Ramos (cell line): ENCODE results near the gene PTPRK.

Experiments
- in situ Hi-C: fragments of 300-500 bp; cut with MboI; formaldehyde crosslinking; loops from one replicate; pipeline ENCODE4 v1.14.3; 2022; ENCODE audit warnings: low sequenced_read_pairs; ENCODE audit not compliant: unreplicated experiment

Gene PTPRK

DNA sequence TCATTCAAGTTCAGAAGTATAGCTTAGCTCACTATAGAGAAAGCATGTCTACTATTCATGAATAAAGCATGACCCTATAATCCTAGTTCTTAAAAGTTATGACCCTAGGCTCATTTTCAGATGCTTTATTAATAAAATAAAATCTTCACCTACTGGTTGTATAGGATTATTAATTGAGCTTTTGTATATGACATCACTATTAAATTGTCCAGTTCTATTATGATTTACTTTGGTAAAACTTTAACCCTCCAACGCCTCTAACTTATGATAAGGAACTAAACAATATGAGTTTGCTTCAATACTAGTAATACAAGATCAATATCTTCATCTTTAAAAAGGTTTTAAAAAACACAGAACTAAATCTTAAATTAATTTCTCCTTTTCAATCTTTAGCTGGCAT is 356.1 kb downstream of the PTPRK start:
- in situ Hi-C loops: no loop called here

GRCh38 chr6:128162423-128162822 is 358.0 kb downstream of the PTPRK start:
- in situ Hi-C loops: no loop called here

DNA sequence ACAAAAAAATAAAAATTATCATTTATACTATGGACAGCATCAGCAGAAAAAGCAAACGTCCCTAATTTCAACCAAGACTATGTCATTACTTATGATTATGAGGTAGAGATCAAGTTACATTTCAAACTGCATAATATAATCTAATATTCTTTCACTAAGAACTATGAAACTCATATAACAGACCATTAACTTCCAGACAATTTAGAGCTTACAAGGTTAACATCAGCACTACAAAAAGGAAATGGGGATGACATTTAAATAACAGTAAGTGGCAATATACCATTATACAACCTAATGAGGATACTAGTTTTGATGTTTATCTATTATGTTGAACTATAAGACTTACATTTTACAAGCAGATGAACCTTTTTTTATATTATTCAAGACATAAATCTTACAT is 358.6 kb downstream of the PTPRK start:
- in situ Hi-C loops: no loop called here

GRCh38 chr6:128161263-128161662 is 359.1 kb downstream of the PTPRK start:
- in situ Hi-C loops: no loop called here

- in situ Hi-C loops: no loop called here
Measured at GRCh38 chr6:128158496-128158895, 361.9 kb downstream of the PTPRK start.

GRCh38 chr6:128156321-128157111 is 363.9 kb downstream of the PTPRK start:
- in situ Hi-C loops: no loop called here

DNA sequence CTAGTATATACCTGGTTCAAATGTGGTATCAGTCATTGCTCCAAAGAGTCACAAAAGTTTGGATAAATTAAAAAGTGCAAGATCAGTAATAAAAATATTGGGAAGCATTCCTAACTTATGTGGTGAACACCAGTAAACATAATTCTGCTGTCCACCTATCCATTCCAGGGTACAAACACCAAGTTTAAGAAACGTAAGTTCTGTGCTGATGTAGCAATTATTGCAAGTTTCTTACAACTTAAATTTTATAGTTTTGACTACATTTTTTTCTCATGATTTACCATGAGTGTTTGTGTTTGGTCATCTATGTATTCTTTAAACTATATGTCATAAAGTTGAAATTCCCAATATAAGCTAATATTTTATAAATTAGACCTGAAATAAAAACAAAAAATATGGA is 364.6 kb downstream of the PTPRK start:
- in situ Hi-C loops: no loop called here

- in situ Hi-C loops: no loop called here
Measured at GRCh38 chr6:128152551-128152950, 367.8 kb downstream of the PTPRK start.

- in situ Hi-C loops: no loop called here
Measured at GRCh38 chr6:128150376-128150775, 370.0 kb downstream of the PTPRK start.

DNA sequence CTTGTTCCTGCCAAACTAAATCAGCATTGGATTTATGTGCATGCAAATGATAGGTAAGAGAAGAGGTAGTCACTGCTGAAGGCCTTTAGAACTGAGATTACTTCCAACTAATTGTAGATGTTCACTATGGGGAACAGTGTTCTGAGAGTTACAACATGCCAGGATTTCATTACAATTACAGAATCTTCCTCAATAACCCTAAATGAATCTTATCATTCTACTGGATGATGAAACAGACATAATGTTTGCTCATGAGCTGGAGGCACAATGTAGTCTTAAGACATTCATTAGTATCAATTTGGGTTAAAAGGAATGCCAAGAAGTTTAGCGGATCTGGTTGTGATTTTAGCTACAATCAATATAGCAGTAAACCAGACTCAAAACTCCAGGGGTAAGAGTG is 370.6 kb downstream of the PTPRK start:
- in situ Hi-C loops: no loop called here

GRCh38 chr6:128144320-128144719 is 376.1 kb downstream of the PTPRK start:
- in situ Hi-C loops: no loop called here

- in situ Hi-C loops: no loop called here
Measured at GRCh38 chr6:128141932-128142331, 378.5 kb downstream of the PTPRK start.

DNA sequence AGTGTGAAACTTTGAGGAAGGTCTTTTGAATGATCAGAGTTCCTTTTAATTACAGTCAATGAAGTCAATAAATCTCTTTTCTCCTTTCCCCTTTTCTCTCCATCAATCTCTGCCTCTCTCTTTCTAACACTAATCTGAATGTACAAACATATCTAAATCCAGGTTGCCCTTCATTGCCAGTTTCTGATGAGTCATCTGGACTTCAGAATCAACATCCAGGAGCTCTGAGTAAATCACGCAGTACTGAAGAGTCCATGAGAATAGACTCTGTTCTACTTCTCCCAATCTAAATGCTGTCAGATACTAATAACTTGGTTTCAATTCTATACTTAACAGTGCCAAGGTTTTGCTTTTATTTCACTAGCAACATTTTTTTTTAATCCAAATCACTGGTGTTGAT is 380.9 kb downstream of the PTPRK start:
- in situ Hi-C loops: no loop called here

DNA sequence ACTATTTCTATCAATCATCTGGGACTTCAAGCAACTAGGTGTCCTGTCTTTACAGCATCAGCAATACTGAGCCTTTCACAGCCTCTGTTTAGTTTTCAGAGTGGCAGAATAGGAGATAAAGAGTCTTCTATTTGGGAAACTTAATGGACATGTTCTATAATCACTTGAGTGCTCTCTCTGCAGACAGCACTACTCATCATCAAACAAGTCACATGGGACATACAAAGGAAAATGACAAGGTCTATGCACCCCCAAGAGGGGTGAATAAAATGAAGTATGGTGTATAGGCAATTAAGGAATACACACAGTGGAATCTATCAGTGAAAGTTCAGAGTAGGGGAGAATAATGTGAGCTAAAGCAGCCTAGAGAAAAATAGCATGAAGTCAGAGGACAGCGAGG is 381.7 kb downstream of the PTPRK start:
- in situ Hi-C loops: no loop called here

GRCh38 chr6:128135325-128135724 is 385.1 kb downstream of the PTPRK start:
- in situ Hi-C loops: no loop called here

DNA sequence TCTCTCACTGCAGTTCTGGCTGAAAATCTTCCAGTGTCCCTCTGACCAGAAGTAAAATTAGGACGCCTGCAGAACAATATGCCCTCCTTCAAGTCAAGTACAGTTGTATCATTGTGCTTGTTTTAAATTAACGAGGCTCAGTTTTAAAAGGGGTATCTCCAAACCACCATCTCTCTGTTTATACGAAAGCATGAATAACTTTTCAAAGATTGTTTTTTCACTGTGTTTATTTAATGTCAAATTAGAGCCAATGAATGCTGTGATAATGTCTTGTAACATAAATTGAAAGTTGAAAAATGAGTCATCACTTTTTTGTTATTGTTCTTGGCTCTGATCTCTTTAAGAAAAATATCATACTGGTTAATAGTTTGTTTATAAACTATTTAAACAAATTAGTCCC is 388.8 kb downstream of the PTPRK start:
- in situ Hi-C loops: no loop called here

- in situ Hi-C loops: no loop called here
Measured at GRCh38 chr6:128131036-128131435, 389.4 kb downstream of the PTPRK start.

- in situ Hi-C loops: no loop called here
Measured at GRCh38 chr6:128129679-128130078, 390.7 kb downstream of the PTPRK start.

GRCh38 chr6:128127650-128128049 is 392.7 kb downstream of the PTPRK start:
- in situ Hi-C loops: no loop called here

DNA sequence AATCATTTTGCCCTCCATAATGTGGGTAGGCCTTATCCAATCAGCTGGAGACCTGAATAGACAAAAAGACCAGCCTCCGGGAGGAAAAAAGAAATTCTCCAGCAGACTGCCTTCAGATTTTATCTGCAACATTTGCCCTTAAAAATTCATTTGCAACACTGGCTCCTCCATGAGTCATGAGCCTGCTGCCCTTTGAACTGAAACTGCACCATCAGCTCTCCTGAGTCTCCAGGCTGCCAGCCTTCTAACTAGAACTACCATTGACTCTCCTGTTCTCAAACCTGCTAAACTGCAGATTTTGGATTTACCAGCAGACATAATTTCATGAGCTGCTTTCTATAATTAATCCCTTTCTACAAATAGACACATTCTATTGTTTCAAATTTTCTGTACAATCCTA is 395.7 kb downstream of the PTPRK start:
- in situ Hi-C loops: no loop called here

DNA sequence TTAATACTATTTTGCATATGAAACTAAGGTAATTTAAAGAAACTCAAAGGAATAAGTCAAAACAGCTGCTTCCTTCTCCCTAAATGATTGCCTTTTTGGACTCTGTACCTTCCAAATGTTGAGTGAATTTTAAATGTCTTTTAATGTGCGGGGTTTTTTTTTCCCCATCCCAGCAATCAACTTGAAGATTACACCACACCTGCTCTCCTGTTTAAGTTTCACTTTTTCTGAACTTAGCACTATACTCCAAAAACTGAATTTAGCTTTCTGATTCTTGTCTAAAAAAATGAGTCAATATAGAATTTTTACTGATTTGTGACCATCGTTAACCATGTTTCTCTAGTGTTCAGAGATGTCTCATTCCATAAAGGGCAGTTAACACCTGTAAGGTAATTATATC is 398.8 kb downstream of the PTPRK start:
- in situ Hi-C loops: no loop called here

DNA sequence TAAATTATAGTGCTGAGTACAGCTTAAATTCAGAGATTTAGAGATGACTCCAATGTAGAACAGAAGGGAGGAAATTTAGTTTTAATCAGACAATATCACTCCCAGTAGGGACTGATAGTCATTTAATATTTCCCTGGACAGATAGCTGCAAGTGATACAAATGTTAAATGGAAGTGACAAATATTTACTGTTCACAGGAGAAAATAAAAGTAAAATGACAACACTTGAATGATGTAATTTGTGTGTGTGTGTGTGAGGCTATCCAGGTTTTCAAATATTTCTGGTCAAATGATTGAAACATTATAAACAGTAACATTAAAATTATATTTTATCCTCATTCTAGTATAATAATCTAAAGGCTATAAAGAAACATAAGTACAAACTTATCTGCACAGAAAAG is 399.2 kb downstream of the PTPRK start:
- in situ Hi-C loops: no loop called here
